H9 (cell line): ENCODE data around the gene GALNT10. TPM values are rescaled to one million over a fixed set of nuclear protein-coding genes. Genes with fewer than 3 reads are reported as not detected.

ENCODE experiments used
- DNase-seq: peaks from one replicate; pipeline ENCODE4 v3.0.0-alpha.2; 2017
- H2AFZ ChIP-seq: one replicate; pipeline ENCODE4 v1.6.1; 2013; ENCODE audit warnings: mild to moderate bottlenecking, low read length, control low read depth, moderate library complexity
- H2AK5ac ChIP-seq: 2 replicates; pipeline ENCODE4 v1.6.1; 2013; ENCODE audit warnings: low read length, control low read depth, mixed read lengths; ENCODE audit not compliant: insufficient read length
- H2BK120ac ChIP-seq: one replicate; pipeline ENCODE4 v1.6.1; 2013; ENCODE audit warnings: low read depth, mild to moderate bottlenecking, low read length, control low read depth, inconsistent platforms; ENCODE audit not compliant: poor library complexity, severe bottlenecking
- H2BK12ac ChIP-seq: 2 replicates; pipeline ENCODE4 v1.6.1; 2013; ENCODE audit warnings: low read length, control low read depth, mixed read lengths, low read depth; ENCODE audit not compliant: insufficient read length
- H2BK15ac ChIP-seq: 2 replicates; pipeline ENCODE4 v1.6.1; 2013; ENCODE audit warnings: low read depth, low read length, control low read depth
- H2BK20ac ChIP-seq: one replicate; pipeline ENCODE4 v1.6.1; 2013; ENCODE audit warnings: low read depth, mild to moderate bottlenecking, low read length, control low read depth, inconsistent platforms; ENCODE audit not compliant: poor library complexity, severe bottlenecking
- H2BK5ac ChIP-seq: 2 replicates; pipeline ENCODE4 v1.6.1; 2013; ENCODE audit warnings: low read length, control low read depth, mixed read lengths; ENCODE audit not compliant: insufficient read length
- H3K14ac ChIP-seq: 2 replicates; pipeline ENCODE4 v1.6.1; 2013; ENCODE audit warnings: low read length, control low read depth; ENCODE audit not compliant: insufficient read depth
- H3K18ac ChIP-seq: 2 replicates; pipeline ENCODE4 v1.6.1; 2013; ENCODE audit warnings: low read depth, mild to moderate bottlenecking, mixed read lengths, low read length, control low read depth; ENCODE audit not compliant: insufficient read length
- H3K23ac ChIP-seq: 2 replicates; pipeline ENCODE4 v1.6.1; 2013; ENCODE audit warnings: low read length, control low read depth, mixed read lengths, low read depth; ENCODE audit not compliant: insufficient read length
- H3K23me2 ChIP-seq: 2 replicates; pipeline ENCODE4 v1.6.1; 2013; ENCODE audit warnings: low read depth, mild to moderate bottlenecking, mixed read lengths, low read length, control low read depth; ENCODE audit not compliant: insufficient read length, poor library complexity, severe bottlenecking
- H3K27ac ChIP-seq: 2 replicates; pipeline ENCODE4 v1.5.1; 2013; ENCODE audit warnings: low read length, control low read depth, mixed read lengths, low read depth; ENCODE audit not compliant: insufficient read length
- H3K27me3 ChIP-seq: 2 replicates; pipeline ENCODE4 v1.6.1; 2013; ENCODE audit warnings: low read length, control low read depth, inconsistent platforms; ENCODE audit not compliant: insufficient read depth
- H3K4ac ChIP-seq: 2 replicates; pipeline ENCODE4 v1.6.1; 2013; ENCODE audit warnings: low read depth, mild to moderate bottlenecking, control low read depth, inconsistent platforms, low read length, moderate library complexity
- H3K4me1 ChIP-seq: 2 replicates; pipeline ENCODE4 v1.6.1; 2013; ENCODE audit warnings: low read length, control low read depth, inconsistent platforms; ENCODE audit not compliant: insufficient read depth
- H3K4me2 ChIP-seq: 2 replicates; pipeline ENCODE4 v1.6.1; 2013; ENCODE audit warnings: low read length, control low read depth, mixed read lengths; ENCODE audit not compliant: insufficient read length, insufficient read depth
- H3K56ac ChIP-seq: 2 replicates; pipeline ENCODE4 v1.6.1; 2013; ENCODE audit warnings: low read depth, mild to moderate bottlenecking, mixed read lengths, low read length, control low read depth; ENCODE audit not compliant: insufficient read length
- H3K79me1 ChIP-seq: 2 replicates; pipeline ENCODE4 v1.6.1; 2013; ENCODE audit warnings: low read depth, mild to moderate bottlenecking, moderate library complexity, low read length, control low read depth, inconsistent platforms; ENCODE audit not compliant: insufficient read depth, poor library complexity, severe bottlenecking
- H3K79me2 ChIP-seq: 2 replicates; pipeline ENCODE4 v1.6.1; 2013; ENCODE audit warnings: low read length, control low read depth, inconsistent platforms; ENCODE audit not compliant: insufficient read depth
- H3K9ac ChIP-seq: 2 replicates; pipeline ENCODE4 v1.6.1; 2013; ENCODE audit warnings: low read length, control low read depth, mixed read lengths; ENCODE audit not compliant: insufficient read length; ENCODE audit errors: extremely low read depth
- H3K9me3 ChIP-seq: one replicate; pipeline ENCODE4 v1.6.1; 2013; ENCODE audit warnings: low read depth, low read length, inconsistent platforms; ENCODE audit not compliant: control insufficient read depth
- H3T11ph ChIP-seq: one replicate; pipeline ENCODE4 v1.6.1; 2013; ENCODE audit warnings: mild to moderate bottlenecking, low read length, control low read depth, inconsistent platforms
- H4K20me1 ChIP-seq: one replicate; pipeline ENCODE4 v1.6.1; 2013; ENCODE audit not compliant: control insufficient read depth, insufficient read length, insufficient read depth
- H4K5ac ChIP-seq: 2 replicates; pipeline ENCODE4 v1.6.1; 2013; ENCODE audit warnings: low read depth, mild to moderate bottlenecking, mixed read lengths, low read length, control low read depth; ENCODE audit not compliant: insufficient read length
- H4K8ac ChIP-seq: replicated peaks from 2 replicates; pipeline ENCODE4 v1.6.1; 2013; ENCODE audit warnings: low read length, control low read depth, mixed read lengths, low read depth; ENCODE audit not compliant: insufficient read length
- H4K91ac ChIP-seq: 2 replicates; pipeline ENCODE4 v1.6.1; 2013; ENCODE audit warnings: low read depth, mild to moderate bottlenecking, moderate library complexity, mixed read lengths, low read length, control low read depth; ENCODE audit not compliant: insufficient read length
- H3K27ac Mint-ChIP-seq, 3 experiments: 2 replicates in 2 of 3; 3 replicates in 1 of 3; pipeline ENCODE4 v1.8.0; 2020 to 2021; ENCODE audit warnings: mixed read lengths in 3 of 3, mild to moderate bottlenecking in 1 of 3, moderate library complexity in 1 of 3
- H3K27me3 Mint-ChIP-seq: 2 replicates; pipeline ENCODE4 v1.8.0; 2021; ENCODE audit warnings: low read depth, mild to moderate bottlenecking, moderate library complexity, mixed read lengths
- H3K36me3 Mint-ChIP-seq, 3 experiments: 2 replicates in 2 of 3; 3 replicates in 1 of 3; pipeline ENCODE4 v1.8.0; 2020 to 2021; ENCODE audit warnings: low read depth in 3 of 3, mixed read lengths in 3 of 3; ENCODE audit not compliant: insufficient read depth in 1 of 3
- H3K4me1 Mint-ChIP-seq, 2 experiments: 2 replicates each; pipeline ENCODE4 v1.8.0; 2020; ENCODE audit warnings: mixed read lengths in 2 of 2
- H3K4me3 Mint-ChIP-seq, 2 experiments: 2 replicates in 1 of 2; 3 replicates in 1 of 2; pipeline ENCODE4 v1.8.0; 2020 to 2021; ENCODE audit warnings: mild to moderate bottlenecking in 2 of 2, mixed read lengths in 2 of 2, moderate library complexity in 1 of 2
- H3K9me3 Mint-ChIP-seq, 2 experiments: 2 replicates in 1 of 2; 3 replicates in 1 of 2; pipeline ENCODE4 v1.8.0; 2020; ENCODE audit warnings: mild to moderate bottlenecking in 2 of 2, mixed read lengths in 2 of 2, moderate library complexity in 1 of 2
- WGBS: extraction: QIAGEN DNeasy Blood & Tissue Kit; methylation state at CpG from one replicate; pipeline ENCODE4 v1.1.7; 2013; ENCODE audit warnings: missing lambda C conversion rate, low lambda C conversion rate, mixed read lengths; ENCODE audit not compliant: insufficient read length; ENCODE audit errors: extremely low coverage; 5-methylcytosine and 5-hydroxymethylcytosine counted together
- total RNA-seq: library from RNA; stranded (reverse); gene quantifications from 2 replicates; pipeline ENCODE4 v1.2.1, GENCODE V29; 2021
- TF ChIP-seq, protein P1 (sequence below): fragments of 200-600 bp; sonication (generic); conservative IDR thresholded peaks from 3 replicates; pipeline ENCODE4 v1.8.0; 2021; ENCODE audit warnings: antibody characterized with exemption, mild to moderate bottlenecking

GALNT10 gene
- total RNA-seq, 1 experiment from 2014 or later: 15.4 TPM

DNA sequence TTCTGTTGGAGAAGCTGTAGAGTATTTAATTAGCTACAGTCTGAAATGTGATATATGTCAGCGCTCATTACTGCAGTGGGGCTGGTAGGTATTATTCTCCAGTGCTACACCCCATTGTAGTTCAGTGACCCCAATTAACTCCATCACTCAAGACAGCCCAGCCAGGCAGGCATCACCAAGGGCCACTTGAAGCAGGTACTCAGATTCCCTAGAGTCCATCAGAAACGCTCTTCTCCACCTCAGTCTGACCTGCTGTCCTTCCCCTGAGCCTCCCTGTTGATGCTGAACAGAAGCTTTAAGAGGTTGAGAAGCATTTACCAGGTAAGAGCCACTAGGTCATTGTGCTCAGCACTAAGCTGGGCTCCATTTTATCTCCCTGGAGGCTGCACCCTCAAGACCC lies 71.8 kb downstream of the GALNT10 start:
- no peak overlapping the region for H4K5ac ChIP-seq
- H3K27ac ChIP-seq: no peak overlapping the region
- no peak overlapping the region for H3T11ph ChIP-seq
- H3K36me3 Mint-ChIP-seq: peaks cover 0 to 2% (median 0%) of the 10 kb centered on the region in 3 experiments; a peak in 1 of 7 replicates
- no peaks in the 10 kb centered on the region for H3K79me2 ChIP-seq
- H2BK5ac ChIP-seq: no peak overlapping the region
- H2AK5ac ChIP-seq: no peak overlapping the region
- H3K4me1 Mint-ChIP-seq: peaks cover 54 to 59% of the 10 kb centered on the region in 2 experiments
- H3K23me2 ChIP-seq: no peaks in the 10 kb centered on the region
- no peaks in the 10 kb centered on the region for H3K9me3 Mint-ChIP-seq
- WGBS: no CpG with 5 or more reads among the region's 2 CpGs
- peaks cover 17% of the 10 kb centered on the region for H3K4me1 ChIP-seq
- no peaks in the 10 kb centered on the region for H3K27me3 Mint-ChIP-seq
- TF ChIP-seq, protein P1, sequence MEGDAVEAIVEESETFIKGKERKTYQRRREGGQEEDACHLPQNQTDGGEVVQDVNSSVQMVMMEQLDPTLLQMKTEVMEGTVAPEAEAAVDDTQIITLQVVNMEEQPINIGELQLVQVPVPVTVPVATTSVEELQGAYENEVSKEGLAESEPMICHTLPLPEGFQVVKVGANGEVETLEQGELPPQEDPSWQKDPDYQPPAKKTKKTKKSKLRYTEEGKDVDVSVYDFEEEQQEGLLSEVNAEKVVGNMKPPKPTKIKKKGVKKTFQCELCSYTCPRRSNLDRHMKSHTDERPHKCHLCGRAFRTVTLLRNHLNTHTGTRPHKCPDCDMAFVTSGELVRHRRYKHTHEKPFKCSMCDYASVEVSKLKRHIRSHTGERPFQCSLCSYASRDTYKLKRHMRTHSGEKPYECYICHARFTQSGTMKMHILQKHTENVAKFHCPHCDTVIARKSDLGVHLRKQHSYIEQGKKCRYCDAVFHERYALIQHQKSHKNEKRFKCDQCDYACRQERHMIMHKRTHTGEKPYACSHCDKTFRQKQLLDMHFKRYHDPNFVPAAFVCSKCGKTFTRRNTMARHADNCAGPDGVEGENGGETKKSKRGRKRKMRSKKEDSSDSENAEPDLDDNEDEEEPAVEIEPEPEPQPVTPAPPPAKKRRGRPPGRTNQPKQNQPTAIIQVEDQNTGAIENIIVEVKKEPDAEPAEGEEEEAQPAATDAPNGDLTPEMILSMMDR: no peak
- H3K27me3 ChIP-seq: no peaks in the 10 kb centered on the region
- no peak overlapping the region for H2BK12ac ChIP-seq
- no peak overlapping the region for H3K27ac Mint-ChIP-seq
- no peak overlapping the region for H3K18ac ChIP-seq
- no peak overlapping the region for H2BK120ac ChIP-seq
- H3K4me3 Mint-ChIP-seq: no peak overlapping the region
- H3K4ac ChIP-seq: no peak overlapping the region
- no peaks in the 10 kb centered on the region for H3K9me3 ChIP-seq
- H3K9ac ChIP-seq: no peak overlapping the region
- H2BK15ac ChIP-seq: no peak overlapping the region
- DNase-seq: no peak
- H3K56ac ChIP-seq: no peak overlapping the region
- no peak overlapping the region for H4K91ac ChIP-seq
- no peak overlapping the region for H2BK20ac ChIP-seq
- H4K8ac ChIP-seq: no peak overlapping the region
- H4K20me1 ChIP-seq: no peaks in the 10 kb centered on the region
- H3K14ac ChIP-seq: no peak overlapping the region
- H2AFZ ChIP-seq: no peak overlapping the region
- H3K79me1 ChIP-seq: no peaks in the 10 kb centered on the region
- H3K4me2 ChIP-seq: no peak overlapping the region
- no peak overlapping the region for H3K23ac ChIP-seq
